ENCODE results near the gene ISLR. TPM values are rescaled to one million over a fixed set of nuclear protein-coding genes. Genes with fewer than 3 reads are reported as not detected.
A peak's percentile ranks its signal among the peaks of the same experiment; 100 is the strongest.

ISLR gene
- total RNA-seq, 2 experiments from 2014 or later = not detected

GRCh38 chr15:74134387-74135027, 39.0 kb upstream of the ISLR start:
- H3K27me3 ChIP-seq (ENCODE audit: control insufficient read depth in 1 of 2, insufficient read depth in 2 of 2, low read length in 2 of 2) = peaks cover 82 to 90% of the 10 kb centered on the region in 2 experiments

DNA sequence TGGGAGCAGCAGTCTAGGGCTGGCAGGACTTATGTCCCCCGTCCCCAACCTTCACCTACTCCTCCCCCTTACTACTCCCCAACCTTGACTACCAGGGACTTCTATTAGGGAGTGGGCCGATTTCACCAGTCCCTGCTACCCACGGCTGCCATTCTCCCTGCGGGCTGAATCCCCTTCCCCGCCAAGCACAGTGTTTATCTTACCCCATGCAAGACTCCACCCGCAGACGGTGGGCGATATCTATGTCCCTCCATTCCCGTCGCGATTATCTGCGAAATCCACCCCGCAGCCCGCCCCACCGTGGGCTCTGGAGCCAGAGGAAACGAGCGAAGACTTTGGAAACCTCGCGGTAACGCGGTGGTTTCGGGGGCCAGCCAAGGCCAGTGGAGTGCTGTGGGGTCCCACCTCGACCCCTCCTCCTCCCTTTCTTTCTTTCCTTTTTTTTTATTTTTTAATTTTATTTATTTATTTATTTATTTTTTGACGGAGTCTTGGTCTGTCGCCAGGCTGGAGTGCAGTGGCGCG, 38.4 kb upstream of the ISLR start:
- ChIA-PET POLR2A (no interaction called here), CTCF (no interaction called here)
- no peaks in the 10 kb centered on the region for H3K9me3 Mint-ChIP-seq
- H3K4me1 Mint-ChIP-seq (ENCODE audit: low read depth) = peaks cover 40% of the 10 kb centered on the region
- TF ChIP-seq, protein P1, sequence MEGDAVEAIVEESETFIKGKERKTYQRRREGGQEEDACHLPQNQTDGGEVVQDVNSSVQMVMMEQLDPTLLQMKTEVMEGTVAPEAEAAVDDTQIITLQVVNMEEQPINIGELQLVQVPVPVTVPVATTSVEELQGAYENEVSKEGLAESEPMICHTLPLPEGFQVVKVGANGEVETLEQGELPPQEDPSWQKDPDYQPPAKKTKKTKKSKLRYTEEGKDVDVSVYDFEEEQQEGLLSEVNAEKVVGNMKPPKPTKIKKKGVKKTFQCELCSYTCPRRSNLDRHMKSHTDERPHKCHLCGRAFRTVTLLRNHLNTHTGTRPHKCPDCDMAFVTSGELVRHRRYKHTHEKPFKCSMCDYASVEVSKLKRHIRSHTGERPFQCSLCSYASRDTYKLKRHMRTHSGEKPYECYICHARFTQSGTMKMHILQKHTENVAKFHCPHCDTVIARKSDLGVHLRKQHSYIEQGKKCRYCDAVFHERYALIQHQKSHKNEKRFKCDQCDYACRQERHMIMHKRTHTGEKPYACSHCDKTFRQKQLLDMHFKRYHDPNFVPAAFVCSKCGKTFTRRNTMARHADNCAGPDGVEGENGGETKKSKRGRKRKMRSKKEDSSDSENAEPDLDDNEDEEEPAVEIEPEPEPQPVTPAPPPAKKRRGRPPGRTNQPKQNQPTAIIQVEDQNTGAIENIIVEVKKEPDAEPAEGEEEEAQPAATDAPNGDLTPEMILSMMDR (IDR thresholded peaks at IDR 0.05) = no peak
- peak overlapping the region; percentile 72 for H3K4me3 Mint-ChIP-seq
- H3K27ac Mint-ChIP-seq = no peak overlapping the region
- Histone ChIP-seq H3K9me3 (ENCODE audit: control insufficient read depth in 1 of 2, insufficient read depth in 1 of 2, low read length in 2 of 2) (peaks cover 0 to 34% of the 10 kb centered on the region in 2 experiments), H3K27ac (ENCODE audit: low read depth in 1 of 2, low read length in 2 of 2) (no peak overlapping the region), H3K4me1 (ENCODE audit: insufficient read depth, low read length) (peaks cover 28% of the 10 kb centered on the region), H3K36me3 (ENCODE audit: insufficient read depth, low read length) (no peaks in the 10 kb centered on the region), H3K4me3 (ENCODE audit: low read length) (no peak overlapping the region), H3K27me3 (ENCODE audit: control insufficient read depth in 1 of 2, insufficient read depth in 2 of 2, low read length in 2 of 2) (peaks cover 78 to 85% of the 10 kb centered on the region in 2 experiments)
- intact Hi-C loops (cut with DNase I, micrococcal nuclease) = loop anchor here in 1 of 2 experiments (10.0 kb wide), 1 partner anchor 180 kb away; no protein-coding TSS in a partner anchor
- ATAC-seq (ENCODE audit: poor library complexity) = no peak
- no peak for DNase-seq
- no peaks in the 10 kb centered on the region for H3K36me3 Mint-ChIP-seq (ENCODE audit: low read depth)
- H3K27me3 Mint-ChIP-seq = peaks cover 91% of the 10 kb centered on the region

More at GRCh38 chr15:74134387-74135027, 39.0 kb upstream of the ISLR start:
- Histone ChIP-seq H3K27ac (ENCODE audit: low read depth in 1 of 2, low read length in 2 of 2) (no peak overlapping the region), H3K36me3 (ENCODE audit: insufficient read depth, low read length) (no peaks in the 10 kb centered on the region), H3K4me1 (ENCODE audit: insufficient read depth, low read length) (peaks cover 32% of the 10 kb centered on the region), H3K9me3 (ENCODE audit: control insufficient read depth in 1 of 2, insufficient read depth in 1 of 2, low read length in 2 of 2) (peaks cover 0 to 34% of the 10 kb centered on the region in 2 experiments), H3K4me3 (ENCODE audit: low read length) (no peak overlapping the region)
- Mint-ChIP-seq H3K9me3 (no peaks in the 10 kb centered on the region), H3K27ac (no peak overlapping the region), H3K4me1 (ENCODE audit: low read depth) (peaks cover 43% of the 10 kb centered on the region), H3K36me3 (ENCODE audit: low read depth) (no peaks in the 10 kb centered on the region), H3K4me3 (peak overlapping the region; percentile 72), H3K27me3 (peaks cover 91% of the 10 kb centered on the region)
- no peak for DNase-seq
- TF ChIP-seq, protein P1 (IDR thresholded peaks at IDR 0.05) = no peak
- CTCF ChIA-PET = no interaction called here
- intact Hi-C loops (cut with DNase I, micrococcal nuclease) = loop anchor here in 1 of 2 experiments (10.0 kb wide), 1 partner anchor 180 kb away; no protein-coding TSS in a partner anchor
- ATAC-seq (ENCODE audit: poor library complexity) = no peak
- POLR2A ChIA-PET = no interaction called here

GRCh38 chr15:74136540-74136813, 37.0 kb upstream of the ISLR start:
- peak overlapping the region; percentile 32 for H3K4me3 ChIP-seq (ENCODE audit: low read length)
- Mint-ChIP-seq H3K27ac (no peak overlapping the region), H3K36me3 (ENCODE audit: low read depth) (no peaks in the 10 kb centered on the region), H3K4me3 (peak overlapping the region; percentile 26), H3K27me3 (peaks cover 91% of the 10 kb centered on the region), H3K4me1 (ENCODE audit: low read depth) (peaks cover 32% of the 10 kb centered on the region), H3K9me3 (no peaks in the 10 kb centered on the region)
- peaks cover 0 to 34% of the 10 kb centered on the region in 2 experiments for H3K9me3 ChIP-seq (ENCODE audit: control insufficient read depth in 1 of 2, insufficient read depth in 1 of 2, low read length in 2 of 2)
- peaks cover 28% of the 10 kb centered on the region for H3K4me1 ChIP-seq (ENCODE audit: insufficient read depth, low read length)
- H3K27me3 ChIP-seq (ENCODE audit: control insufficient read depth in 1 of 2, insufficient read depth in 2 of 2, low read length in 2 of 2) = peaks cover 69 to 77% of the 10 kb centered on the region in 2 experiments
- TF ChIP-seq, protein P1 (IDR thresholded peaks at IDR 0.05) = no peak
- DNase-seq (no peak), ATAC-seq (ENCODE audit: poor library complexity) (no peak)
- intact Hi-C loops (cut with DNase I, micrococcal nuclease) = loop anchor here in 1 of 2 experiments (10.0 kb wide), 1 partner anchor 182 kb away; no protein-coding TSS in a partner anchor
- H3K36me3 ChIP-seq (ENCODE audit: insufficient read depth, low read length) = no peaks in the 10 kb centered on the region
- ChIA-PET CTCF (no interaction called here), POLR2A (no interaction called here)
- H3K27ac ChIP-seq (ENCODE audit: low read depth in 1 of 2, low read length in 2 of 2) = no peak overlapping the region
